Coronary artery (tissue), 2 donors: ENCODE results near the gene PLD5.
A peak's percentile ranks its signal among the peaks of the same experiment; 100 is the strongest.

ENCODE experiments used
- DNase-seq: peaks from one replicate; pipeline ENCODE4 v3.0.0-alpha.2; 2017; ENCODE audit warnings: low spot score
- H3K27ac ChIP-seq, 2 donors: fragments of 200-600 bp; sonication (generic); one replicate each; pipeline ENCODE4 v1.5.1; 2016 to 2019
- H3K4me3 ChIP-seq: fragments of 200-600 bp; sonication (generic); 2 replicates; pipeline ENCODE4 v1.5.1; 2016; ENCODE audit warnings: mild to moderate bottlenecking, moderate library complexity
- CTCF ChIP-seq: fragments of 200-600 bp; sonication (generic); IDR thresholded peaks from one replicate; pipeline ENCODE4 v1.5.1; 2019; ENCODE audit warnings: antibody characterized with exemption

PLD5 gene

GRCh38 chr1:242525769-242526168 lies 1.3 kb upstream of the PLD5 start:
- DNase-seq: no peak
- H3K4me3 ChIP-seq: no peak overlapping the region
- TF ChIP-seq CTCF: no peak
- no peak overlapping the region for H3K27ac ChIP-seq

GRCh38 chr1:242525360-242525722 lies 844 bp upstream of the PLD5 start:
- peak overlapping the region; percentile 74 for H3K4me3 ChIP-seq
- DNase-seq: no peak
- no peak for TF ChIP-seq CTCF
- H3K27ac ChIP-seq: no peak overlapping the region

- no peak for TF ChIP-seq CTCF
- DNase-seq: peak; percentile 73
- Histone ChIP-seq H3K27ac (peak overlapping the region in 1 of 2 donors; percentile 57), H3K4me3 (peak overlapping the region; percentile 74)
Observed at GRCh38 chr1:242523719-242524570, 552 bp downstream of the PLD5 start.

- Histone ChIP-seq H3K27ac (no peak overlapping the region), H3K4me3 (peak overlapping the region; percentile 74)
- DNase-seq: no peak
- TF ChIP-seq CTCF: no peak
Observed at GRCh38 chr1:242522996-242523718, 1.3 kb downstream of the PLD5 start.

- peak overlapping the region; percentile 74 for H3K4me3 ChIP-seq
- TF ChIP-seq CTCF: no peak
- no peak for DNase-seq
- H3K27ac ChIP-seq: no peak overlapping the region
Observed at GRCh38 chr1:242522304-242522945, 2.1 kb downstream of the PLD5 start.

GRCh38 chr1:242515555-242515954 lies 8.9 kb downstream of the PLD5 start:
- no peak overlapping the region for H3K27ac ChIP-seq
- TF ChIP-seq CTCF: no peak
- H3K4me3 ChIP-seq: no peak overlapping the region
- no peak for DNase-seq
